NCI-H2081 treated with DMSO at 0.1 percent for 48 hours (cell line): ENCODE results near the gene DHDH.
"Not testable (repeated sequence)": the region's sequence is repeated elsewhere in the genome, so short reads cannot be mapped to it uniquely, and the experiment has no call there.

Source experiments
- DNase-seq: peaks from one replicate; lab custom pipeline; 2025; lab: John Stamatoyannopoulos, UW

DHDH gene

GRCh38 chr19:48933382-48933932, at the start of gene DHDH:
DHDH (plus strand) TSS chr19:48933699; CDS start chr19:48933722, 23 bp downstream.
- DNase-seq = peak; percentile 74

GRCh38 chr19:48883726-48884125, 49.8 kb upstream of the DHDH start:
- no peak for DNase-seq

DNA sequence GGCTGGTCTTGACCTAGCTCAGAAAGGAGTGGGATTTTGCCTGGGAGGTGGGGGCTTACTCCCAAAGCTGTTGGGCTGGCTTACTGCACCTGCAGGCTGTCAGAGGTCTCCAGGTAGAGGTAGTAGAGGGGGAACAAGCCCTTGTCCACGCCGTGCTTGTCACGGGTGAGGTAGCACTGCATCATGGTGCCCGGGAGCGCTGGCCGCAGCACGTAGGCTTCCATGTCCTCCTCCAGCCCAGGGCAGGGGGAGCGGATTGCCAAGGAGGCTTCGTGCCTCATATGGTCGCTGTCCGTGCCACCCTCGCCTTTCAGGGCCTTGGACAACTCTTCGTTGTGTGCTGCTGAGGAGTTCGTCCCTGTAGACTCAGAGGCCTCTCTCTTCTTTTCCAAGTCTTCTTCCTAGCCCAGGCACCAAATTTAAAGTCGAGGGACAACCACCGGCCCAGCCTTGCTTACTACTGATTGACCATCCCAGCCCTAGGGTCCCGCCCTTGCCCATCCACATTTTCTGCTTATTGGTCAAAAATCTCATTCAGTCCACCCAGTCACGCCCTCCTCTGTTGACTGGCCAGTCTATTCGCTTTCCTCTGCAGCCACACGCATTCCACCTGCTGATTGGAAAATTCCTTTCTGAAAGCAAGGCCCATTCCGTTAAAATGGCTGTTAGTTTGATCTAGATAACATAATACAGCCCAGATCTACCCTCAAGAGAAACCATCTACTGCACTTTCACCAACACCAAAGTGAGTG, 45.5 kb upstream of the DHDH start:
- no peak for DNase-seq

DNA sequence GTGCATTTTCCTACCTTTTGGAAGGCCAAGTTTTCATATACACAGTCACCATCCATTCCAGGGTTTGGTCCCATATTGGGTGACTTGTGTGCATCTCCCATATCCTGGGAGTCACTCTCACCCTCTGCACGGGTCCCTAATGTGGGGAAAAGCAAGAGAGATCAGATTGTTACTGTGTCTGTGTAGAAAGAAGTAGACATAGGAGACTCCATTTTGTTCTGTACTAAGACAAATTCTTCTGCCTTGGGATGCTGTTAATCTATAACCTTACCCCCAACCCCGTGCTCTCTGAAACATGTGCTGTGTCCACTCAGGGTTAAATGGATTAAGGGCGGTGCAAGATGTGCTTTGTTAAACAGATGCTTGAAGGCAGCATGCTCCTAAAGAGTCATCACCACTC, 44.0 kb upstream of the DHDH start:
- DNase-seq = not testable (repeated sequence)

DNA sequence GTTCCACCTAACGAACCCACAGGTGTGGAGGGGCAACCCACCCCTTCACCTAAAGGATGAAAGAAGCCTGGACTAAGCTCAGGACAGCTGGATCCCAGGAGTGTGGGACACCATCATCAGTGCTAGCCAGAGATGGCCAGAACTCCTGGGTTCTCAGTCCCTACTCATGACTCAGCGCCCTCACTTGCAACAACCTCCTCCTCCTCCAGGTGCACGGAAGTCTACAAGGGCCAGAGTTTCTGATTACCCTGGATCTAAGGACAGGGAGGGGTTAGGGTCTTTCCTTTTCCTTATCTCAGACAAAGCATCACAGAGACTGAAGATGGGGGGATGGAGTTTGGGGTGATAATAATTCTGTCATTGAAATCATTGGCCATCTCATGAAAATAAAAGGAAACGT, 42.9 kb upstream of the DHDH start:
- DNase-seq = no peak

- no peak for DNase-seq
Observed at GRCh38 chr19:48895226-48895625, 38.3 kb upstream of the DHDH start.

DNA sequence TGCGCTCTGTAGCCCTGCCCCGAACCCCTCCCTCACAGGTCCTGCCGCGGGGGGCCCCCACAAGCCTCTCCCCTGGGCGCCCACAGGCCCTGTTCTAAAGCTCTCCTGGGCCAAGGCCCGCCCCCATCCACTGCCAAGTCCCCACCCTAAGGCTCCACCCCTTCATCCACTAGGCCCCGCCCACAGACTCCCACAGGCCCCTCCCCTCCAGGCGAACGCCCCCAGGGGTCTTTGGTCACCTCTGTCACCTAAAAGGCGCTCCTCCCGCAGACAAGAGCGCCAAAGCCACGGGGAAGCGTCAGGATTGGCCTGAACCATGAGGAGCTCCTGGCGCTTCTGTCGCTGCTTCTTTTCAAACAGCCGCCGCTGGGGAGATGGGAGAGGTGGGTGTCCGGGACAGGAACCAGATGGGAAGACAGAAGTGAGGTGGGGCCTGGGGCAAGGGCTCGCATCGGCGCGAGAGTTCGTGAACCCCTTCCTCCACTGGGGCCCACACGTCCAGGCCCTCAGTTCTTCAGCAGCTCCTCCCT, 37.2 kb upstream of the DHDH start:
- no peak for DNase-seq

DNA sequence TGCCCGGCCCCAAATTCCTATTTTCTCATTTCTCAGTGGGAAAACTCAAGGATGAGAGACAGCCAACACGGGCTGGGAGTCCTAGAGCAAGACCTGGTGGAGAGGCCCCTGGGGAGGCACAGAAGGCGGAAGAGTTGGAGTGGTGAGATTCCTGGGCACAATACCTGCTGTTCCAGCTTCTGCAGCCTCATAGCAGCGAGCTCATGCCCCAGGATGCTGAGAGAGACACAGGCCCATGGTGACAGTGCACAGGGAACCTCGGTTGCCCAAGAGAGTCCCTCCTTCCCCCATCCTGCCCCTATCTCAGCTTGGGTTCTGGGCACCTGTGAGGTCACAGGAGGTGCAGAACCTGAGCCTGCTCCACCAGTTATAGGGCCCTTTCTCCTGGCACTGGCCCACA, 36.3 kb upstream of the DHDH start:
- no peak for DNase-seq

GRCh38 chr19:48899386-48899749, 34.1 kb upstream of the DHDH start:
- DNase-seq = not testable (repeated sequence)

GRCh38 chr19:48899781-48900476, 33.6 kb upstream of the DHDH start, which contains the start of gene NUCB1:
NUCB1 (plus strand) TSS chr19:48900312; CDS start chr19:48900797, 485 bp downstream.
- DNase-seq = peak; percentile 71

- DNase-seq = no peak
Observed at GRCh38 chr19:48900477-48901406, 32.8 kb upstream of the DHDH start.

GRCh38 chr19:48902291-48902690, 31.2 kb upstream of the DHDH start:
- DNase-seq = not testable (repeated sequence)

- DNase-seq = not testable (repeated sequence)
Observed at GRCh38 chr19:48903788-48904187, 29.7 kb upstream of the DHDH start.

DNA sequence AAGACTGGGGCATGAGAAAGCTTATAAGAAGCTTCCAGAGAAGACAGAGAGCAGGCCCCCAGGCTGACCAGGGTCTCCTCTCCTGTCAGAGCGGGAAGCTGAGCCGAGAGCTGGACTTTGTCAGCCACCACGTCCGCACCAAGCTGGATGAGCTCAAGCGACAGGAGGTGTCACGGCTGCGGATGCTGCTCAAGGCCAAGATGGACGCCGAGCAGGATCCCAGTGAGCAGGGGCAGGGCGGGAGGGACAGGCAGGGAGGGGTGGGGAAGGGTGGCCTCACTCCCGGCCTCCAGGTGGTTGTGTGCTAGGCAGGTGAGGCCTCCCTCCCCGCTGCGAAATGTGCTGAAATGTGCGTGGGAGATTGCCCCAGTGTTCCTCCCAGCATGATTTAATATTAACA, 27.8 kb upstream of the DHDH start:
- no peak for DNase-seq

DNA sequence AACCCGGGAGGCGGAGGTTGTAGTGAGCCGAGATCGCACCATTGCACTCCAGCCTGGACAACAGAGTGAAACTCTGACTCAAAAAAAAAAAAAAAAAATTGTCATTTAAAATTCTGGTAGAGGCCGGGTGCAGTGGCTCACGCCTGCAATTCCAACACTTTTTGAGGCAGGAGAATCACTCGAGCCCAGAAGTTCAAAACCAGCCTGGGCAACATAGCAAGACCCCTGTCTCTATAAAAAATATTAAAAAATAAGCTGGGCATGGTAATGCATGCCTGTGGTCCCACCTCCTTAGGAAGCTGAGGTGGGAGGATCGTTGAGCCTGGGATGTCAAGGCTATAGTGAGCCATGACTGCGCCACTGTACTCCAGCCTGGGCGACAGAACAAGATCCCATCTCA, 27.2 kb upstream of the DHDH start:
- no peak for DNase-seq

DNA sequence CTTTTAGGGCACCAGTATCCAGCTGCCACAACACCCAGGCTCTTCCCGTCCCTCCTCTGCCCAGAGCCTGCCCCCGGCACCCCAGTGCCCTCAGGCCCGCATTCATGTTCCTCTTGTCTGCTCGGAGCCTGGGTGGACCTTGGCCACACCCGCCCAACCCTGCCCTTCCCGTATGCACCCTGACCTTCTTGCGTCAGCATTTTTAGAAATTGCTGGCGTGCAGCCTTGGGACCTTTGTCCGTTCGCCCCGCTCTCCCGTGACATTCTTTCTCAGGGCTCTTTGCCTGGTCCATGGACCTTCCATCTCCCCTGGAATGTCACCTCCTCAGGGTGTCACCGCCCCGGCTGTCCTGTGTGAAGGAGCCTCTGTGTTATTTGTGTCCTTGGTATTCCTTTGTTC, 25.8 kb upstream of the DHDH start:
- no peak for DNase-seq

- DNase-seq = not testable (repeated sequence)
Observed at GRCh38 chr19:48909424-48910077, 23.9 kb upstream of the DHDH start.

GRCh38 chr19:48910803-48911202, 22.7 kb upstream of the DHDH start:
- no peak for DNase-seq

DNA sequence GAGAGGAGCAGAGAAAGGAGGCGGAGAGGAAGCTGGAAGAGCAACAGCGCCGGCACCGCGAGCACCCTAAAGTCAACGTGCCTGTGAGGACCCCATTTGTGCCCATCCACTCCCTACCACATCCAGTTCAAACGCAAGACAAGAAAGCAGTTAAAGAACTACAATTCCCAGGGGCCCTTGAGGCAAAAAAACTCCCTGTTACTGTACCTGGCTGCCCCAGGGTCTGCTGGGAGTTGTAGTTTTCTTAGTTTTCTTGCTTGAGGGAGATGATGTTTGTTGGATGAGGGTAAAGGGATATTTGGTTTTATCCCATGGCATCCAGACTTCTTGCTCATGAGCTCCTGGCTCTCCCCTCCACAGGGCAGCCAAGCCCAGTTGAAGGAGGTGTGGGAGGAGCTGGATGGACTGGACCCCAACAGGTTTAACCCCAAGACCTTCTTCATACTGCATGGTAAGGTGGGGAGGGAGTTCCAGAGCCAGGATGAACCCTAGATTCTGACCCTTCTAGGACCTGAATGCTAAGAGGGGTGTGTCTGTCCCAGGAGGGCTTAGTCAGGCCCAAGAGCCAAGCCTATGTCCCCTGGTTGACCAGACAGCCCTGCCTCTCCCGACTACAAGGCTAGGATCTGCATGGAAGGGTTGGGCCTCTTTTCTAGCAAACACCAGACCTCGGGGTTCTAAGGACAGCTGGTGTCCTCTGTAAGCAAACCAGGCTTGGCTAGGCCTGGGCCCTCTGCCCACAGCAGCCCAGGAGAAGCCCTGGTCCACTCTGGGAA, 20.2 kb upstream of the DHDH start:
- no peak for DNase-seq

GRCh38 chr19:48914181-48914580, 19.3 kb upstream of the DHDH start:
- no peak for DNase-seq

DNA sequence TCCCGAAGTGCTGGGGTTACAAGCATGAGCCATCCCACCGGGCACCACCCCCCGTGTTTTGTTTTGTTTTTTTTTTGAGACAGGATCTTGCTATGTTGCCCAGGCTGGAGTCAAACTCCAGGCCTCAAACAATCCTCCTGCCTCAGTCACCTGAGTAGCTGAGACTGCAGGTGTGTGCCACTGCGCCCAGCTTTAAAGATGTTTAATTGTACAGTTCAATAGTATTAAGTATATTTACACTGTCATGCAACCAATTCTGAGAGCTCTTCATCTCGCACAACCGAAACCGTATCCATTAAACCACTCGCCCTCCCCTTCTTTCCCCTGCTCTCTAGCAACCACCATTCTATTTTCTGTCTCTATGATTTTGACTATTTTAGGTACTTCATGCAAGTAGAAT, 17.7 kb upstream of the DHDH start:
- no peak for DNase-seq
